Fibroblast of gingiva (primary cell): ENCODE measurements around the gene DHRS3.
A peak's percentile ranks its signal among the peaks of the same experiment; 100 is the strongest.

Experiments
- DNase-seq: peaks from one replicate; pipeline ENCODE4 v3.0.0-alpha.2; 2011; ENCODE audit warnings: low read depth

Gene DHRS3

GRCh38 chr1:12617511-12617900 lies 504 bp downstream of the DHRS3 start:
- DNase-seq, result no peak

DNA sequence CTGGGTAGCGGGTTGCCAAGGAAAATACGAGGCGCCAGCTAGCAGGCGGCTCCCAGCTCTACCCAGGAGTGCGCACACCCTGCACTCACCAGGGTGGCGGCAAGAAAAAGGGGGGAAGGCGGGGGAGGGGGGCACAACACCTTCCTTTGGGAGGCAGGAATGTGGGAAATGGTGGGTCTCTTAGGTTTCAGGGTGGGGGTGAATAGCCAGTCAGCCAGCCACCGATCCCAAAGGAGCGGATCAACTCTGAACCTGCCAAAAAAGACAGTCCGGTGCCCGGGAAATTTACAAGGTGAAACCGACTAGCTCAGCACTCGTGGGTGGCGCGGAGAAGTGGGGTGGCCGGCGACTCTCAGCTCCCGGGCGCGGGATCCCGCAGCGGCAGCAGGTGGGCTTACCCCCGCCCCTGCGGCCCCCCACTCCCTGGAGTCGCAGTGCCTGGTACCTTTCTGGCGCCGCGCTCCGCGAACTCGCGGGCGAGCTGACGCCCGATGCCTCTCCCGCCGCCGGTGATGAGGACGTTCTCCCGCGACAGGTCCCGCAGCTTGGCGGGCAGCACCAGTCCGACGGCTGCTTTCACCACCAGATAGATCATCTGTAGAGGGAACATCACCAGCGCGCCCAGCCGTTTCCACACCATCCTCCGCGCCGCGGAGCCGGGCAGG lies 1.2 kb downstream of the DHRS3 start:
- no peak for DNase-seq

- DNase-seq, result peak; percentile 36
These were observed 1.9 kb downstream of the DHRS3 start for GRCh38 chr1:12615865-12616708.

- no peak for DNase-seq
These were observed 2.7 kb downstream of the DHRS3 start for GRCh38 chr1:12615159-12615864.

DNA sequence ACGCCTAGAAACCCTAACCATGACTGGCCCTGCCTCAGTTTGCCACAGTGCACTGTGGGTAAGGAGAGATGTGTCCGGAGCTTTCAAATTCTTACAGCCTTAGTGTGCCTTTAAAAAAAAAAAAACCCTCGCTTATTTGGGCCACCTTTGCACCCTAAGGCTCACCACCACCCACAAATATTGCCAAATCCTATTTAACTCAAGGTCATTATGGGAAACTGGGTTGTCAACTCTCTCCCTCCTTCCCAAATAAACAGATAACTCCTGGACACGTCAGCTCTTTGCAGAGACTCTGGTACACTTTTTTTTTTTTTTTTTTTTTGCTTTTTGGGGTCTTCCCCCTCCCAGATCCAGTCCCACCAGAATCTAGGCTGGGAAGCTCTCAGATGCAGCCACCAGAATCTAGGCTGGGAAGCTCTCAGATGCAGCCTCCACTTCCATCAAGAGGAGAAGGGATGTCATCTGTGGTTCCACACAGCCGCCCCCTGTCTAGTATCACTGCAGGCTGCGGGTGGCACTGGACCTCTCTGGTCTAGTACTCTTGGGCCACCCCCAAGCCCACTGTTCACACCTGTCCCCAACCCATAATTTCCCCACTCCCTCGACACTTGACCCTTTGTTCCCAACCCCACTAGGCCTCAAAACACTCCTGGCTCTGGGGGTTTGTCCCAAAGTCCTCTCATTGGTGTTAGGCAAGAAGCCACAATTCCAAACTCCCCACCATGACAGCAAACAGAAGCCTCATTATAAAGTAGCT lies 3.4 kb downstream of the DHRS3 start:
- DNase-seq, result no peak

GRCh38 chr1:12613180-12613579 lies 4.8 kb downstream of the DHRS3 start:
- DNase-seq, result no peak

DNA sequence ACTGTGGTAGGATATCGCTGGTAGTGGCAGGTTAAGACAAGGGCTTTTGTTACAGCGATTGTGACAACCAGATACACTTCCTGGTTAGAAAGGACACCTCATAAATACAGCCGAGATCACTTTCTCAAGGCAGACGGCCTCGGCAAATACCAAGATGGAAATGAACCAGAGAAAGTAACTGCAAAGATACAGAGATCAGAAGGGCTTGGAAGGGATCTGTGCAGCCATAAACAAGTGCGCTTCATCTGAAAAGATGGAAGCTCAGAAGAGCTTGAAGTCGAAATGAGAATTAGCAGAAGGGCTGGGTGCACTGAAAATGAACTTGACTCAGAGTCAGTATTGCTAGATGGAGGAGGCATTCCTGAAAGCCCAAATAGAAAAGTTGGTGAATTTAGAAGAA lies 7.1 kb downstream of the DHRS3 start:
- DNase-seq, result no peak

DNA sequence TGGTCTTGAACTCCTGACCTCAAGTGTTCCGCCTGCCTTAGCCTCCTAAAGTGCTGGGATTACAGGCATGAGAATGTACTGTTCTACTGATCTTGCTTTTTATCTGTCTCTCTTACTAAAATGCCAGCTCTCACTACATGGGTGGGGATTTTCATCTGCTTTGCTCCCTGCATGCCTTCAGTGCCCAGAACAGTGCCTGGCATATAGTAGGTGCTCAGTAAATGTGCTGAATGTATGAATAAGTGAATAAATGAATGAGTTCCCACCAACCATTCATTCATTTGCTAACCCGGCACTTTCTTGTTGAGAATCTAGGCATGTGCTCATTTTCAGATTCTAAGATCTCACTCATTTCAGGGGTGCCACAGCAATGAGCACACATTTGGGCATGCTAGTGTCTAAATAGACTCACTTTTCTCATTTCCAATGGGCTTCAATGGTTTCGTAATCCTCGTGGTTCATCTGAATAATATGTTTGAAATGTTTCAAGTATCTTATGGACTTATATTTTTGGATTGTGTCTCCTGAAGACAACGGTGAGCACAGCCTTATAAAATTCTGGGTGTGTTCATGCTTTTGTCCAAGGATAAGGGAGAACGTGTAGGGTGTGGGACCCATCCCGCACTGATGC lies 7.6 kb downstream of the DHRS3 start:
- DNase-seq, result no peak

- no peak for DNase-seq
These were observed 8.5 kb downstream of the DHRS3 start for GRCh38 chr1:12609469-12610003.

GRCh38 chr1:12608311-12608957 lies 9.6 kb downstream of the DHRS3 start:
- no peak for DNase-seq

DNA sequence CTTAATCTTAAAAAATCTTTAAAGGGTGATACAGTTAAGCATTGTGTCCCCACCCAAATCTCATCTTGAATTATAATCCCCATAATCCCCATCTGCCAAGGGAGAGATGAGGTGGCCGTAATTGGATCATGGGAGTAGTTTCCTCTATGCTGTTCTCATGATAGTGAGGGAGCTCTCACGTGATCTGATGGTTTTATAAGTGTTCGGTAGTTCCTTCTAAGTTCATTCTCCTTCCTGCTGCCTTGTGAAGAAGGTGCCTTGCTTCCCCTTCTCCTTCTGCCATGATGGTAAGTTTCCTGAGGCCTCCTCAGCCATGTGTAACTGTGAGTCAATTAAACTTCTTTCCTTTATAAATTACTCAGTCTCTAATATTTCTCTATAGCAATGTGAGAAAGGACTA lies 10.7 kb downstream of the DHRS3 start:
- no peak for DNase-seq

DNA sequence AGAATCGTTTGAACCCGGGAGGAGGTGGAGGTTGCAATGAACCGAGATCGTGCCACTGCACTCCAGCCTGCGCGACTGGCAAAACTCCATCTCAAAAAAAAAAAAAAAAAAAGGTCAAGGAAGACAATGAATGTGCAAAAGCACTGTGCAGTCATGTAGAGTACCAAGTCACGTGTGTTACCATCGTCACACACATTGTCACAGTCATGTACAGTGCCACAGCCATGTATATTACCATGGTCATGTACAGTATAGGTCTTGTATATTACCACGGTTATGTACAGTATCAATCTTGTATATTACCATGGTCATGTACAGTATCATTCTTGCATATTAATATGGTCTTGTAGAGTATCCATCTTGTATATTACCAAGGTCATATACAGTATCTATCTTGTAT lies 13.0 kb downstream of the DHRS3 start:
- DNase-seq, result no peak

DNA sequence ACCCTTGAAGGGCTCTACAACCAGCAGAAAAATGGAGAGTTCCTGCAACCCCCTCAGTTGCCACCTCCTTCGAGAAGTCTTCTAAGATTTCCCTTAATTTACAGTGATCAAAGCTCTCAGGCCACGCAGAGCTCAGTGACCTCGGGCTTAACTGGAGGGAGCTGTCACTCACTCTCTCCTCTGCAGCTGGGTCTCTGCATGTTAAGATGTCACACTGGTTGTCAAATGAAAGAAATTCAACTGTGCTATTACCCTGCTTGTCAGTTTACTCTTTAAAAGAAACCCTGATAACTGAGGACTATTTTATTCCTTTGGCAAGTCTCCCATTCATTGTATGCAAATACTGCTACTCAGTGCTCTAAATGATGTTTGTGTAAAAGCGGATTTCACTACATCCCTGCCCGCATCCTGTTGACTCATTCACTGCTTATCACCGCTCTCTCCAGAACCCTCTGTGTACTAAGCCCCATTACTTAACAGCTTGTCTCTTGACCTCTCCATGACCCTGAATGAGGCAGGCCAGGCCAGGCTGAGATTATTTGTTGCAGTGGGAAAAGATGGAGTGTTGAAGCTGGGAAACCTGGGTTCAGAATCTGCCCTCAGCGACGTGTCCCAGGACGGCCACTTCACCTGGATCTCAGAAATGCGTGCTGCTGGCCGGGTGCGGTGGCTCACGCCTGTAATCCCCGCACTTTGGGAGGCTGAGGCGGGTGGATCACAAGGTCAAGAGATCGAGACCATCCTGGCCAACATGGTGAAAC lies 13.7 kb downstream of the DHRS3 start:
- DNase-seq, result peak; percentile 66

DNA sequence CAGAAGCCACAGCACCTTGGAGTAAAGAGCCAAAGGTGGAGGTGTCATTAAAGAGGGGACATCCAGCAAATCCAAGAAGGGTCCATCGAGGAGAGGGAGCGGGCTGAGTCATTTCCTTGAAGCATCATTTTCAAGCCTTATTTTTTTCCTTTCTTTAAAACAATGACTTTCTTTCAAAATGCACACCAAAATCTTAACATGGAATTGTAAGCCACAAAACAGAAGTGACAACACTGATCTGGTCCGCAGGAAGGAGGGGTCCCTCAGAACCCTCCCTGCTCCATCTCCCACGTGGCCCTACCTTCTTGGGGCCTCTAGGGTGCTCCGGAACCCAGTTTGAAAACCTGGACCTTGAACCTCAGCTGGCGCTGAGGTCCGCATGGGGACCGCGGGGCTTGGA lies 14.8 kb downstream of the DHRS3 start:
- DNase-seq, result no peak

- no peak for DNase-seq
These were observed 15.4 kb downstream of the DHRS3 start for GRCh38 chr1:12602659-12603024.

DNA sequence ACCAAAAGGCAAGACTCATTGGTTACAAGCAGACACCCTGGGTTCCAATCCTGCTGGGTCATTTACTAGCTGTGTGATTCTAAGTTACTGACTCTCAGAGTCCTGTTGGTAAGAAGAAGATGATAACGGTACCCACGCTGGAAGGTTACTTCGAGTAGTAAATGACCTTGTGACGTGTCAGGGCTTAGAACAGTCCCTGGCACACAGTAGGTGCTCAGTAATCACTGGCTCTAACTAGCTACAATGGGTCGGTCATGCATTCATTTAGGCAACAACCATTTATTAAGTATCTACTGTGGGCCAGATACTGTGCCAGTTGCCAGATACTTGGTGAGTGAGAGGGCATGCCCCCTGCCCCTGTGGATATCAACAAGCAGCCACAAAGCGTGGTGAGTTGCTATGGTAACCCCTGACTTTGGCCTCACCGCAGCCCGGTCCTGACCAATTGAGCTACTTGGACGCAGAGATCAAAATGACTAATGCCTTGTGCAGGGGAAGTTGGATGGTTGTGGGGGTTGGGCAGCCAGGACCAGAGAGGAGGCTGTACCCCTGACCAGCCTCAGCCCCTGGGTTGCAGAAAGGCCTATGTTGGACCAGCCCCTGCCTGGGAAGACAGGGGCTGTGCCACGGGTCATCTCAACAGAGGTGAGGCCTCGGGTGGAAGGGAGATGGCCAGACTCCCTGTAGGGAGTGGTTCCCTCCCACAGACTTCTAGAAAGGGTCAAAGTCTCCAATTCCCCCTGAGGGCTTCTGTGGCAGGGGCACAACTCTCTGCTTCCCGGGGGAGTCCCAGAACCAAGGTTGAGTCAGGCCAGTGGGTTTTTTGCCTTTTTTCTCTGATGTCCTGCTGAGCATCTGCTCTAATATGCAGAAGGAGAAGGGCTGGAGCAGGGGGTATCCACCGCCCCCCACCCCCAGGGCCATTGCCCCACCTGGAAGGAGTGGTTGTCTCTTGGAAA lies 16.0 kb downstream of the DHRS3 start:
- DNase-seq, result peak; percentile 92

- DNase-seq, result no peak
These were observed 17.0 kb downstream of the DHRS3 start for GRCh38 chr1:12600880-12601633.

GRCh38 chr1:12600335-12600734 lies 17.7 kb downstream of the DHRS3 start:
- DNase-seq, result no peak
